NCI-H774 (cell line): ENCODE data around the gene PRG3.
"Not testable (repeated sequence)": the region's sequence is repeated elsewhere in the genome, so short reads cannot be mapped to it uniquely, and the experiment has no call there.

Experiments
- DNase-seq: peaks from one replicate; lab custom pipeline; 2025; lab: John Stamatoyannopoulos, UW

Gene PRG3

DNA sequence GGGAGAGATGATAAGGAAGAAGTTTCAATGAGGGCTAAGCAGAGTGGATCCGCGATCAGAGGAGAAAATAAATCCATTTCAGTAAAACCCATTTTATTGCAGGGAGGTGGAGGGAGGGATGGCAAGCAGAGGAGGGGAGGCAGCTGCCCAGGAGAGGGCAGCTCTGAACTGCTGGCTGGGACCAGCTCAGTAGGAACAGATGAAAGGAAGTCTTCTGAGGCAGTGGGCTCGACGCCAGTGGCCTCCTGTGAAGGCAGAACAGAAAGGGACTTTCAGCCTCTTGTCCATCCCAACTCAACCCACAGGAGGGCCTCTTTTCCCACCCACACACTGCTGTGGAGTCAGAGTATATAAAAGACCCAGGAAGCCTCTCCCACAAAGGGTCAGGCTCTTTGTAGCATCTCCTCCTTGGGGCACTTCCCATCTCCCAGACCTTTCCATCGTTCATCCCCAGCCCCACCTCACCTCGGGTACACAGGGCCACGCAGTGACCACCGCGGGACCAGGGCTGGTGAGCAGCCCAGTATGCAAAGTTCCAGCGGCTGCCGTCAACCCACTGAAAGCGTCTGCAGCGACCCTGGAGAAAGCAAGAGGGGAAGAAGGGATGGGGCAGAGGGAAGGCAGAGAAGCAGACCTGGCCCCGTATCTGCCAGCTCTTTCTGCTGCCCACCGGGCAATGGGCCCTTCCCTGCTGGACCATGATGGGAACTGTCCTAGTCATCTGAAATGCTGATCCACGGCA lies 6.5 kb upstream of the PRG3 start:
- no peak for DNase-seq

DNA sequence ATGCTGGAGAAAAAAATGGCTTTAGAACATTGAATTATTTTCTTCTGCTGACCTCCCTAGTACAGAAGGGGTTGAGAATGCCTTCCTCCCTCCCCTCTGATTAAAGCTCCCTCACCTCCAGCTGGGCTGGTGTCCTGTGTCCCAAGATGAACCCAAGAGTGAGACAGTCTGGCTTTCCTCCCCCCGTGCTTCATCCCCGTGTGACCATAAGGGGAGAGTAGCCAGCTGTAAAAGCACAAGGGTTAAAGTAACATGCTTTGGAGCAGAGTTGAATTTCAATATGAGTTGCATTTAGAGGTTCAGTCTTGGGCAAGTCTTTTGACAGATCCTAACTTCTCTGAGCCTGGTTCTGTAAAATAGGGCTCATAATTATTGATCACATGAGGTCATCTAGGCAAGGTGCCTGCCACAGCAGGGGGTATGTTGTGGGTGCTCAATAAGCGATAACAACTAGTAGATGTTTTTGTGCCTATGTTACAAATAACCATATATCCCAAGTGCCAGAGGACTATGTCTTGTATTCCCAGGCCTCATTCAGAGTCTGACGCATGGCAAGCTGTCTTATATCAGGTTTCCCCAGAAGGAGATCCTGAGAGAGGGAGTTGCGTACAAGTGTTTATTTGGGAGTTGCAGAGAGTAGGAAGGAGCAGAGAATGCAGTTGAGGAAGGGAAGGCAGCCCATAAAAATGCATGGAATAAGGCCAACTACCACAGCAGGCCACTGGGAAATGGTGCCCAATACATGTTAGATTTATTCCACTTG lies 5.4 kb upstream of the PRG3 start:
- DNase-seq = no peak

DNA sequence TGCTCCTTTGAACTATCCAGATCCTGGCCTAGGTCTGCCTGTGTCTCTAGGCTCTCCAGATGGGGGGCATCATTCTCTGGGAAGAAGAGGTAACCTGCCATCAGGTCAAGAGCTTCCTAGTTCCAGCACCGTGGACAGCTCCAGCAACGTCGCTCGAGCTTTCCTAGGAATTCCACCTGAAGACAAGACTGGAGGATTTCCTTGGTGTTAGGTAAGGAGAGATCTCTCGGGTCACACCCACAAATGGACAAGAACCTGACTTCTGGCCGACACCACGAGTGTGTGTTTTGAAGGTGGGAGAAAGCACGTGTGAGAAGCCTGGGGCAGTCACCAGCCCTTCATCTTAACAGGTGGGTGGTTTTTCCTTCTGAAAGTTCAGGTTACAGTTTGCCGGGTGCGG lies 1.2 kb downstream of the PRG3 start:
- DNase-seq = no peak

DNA sequence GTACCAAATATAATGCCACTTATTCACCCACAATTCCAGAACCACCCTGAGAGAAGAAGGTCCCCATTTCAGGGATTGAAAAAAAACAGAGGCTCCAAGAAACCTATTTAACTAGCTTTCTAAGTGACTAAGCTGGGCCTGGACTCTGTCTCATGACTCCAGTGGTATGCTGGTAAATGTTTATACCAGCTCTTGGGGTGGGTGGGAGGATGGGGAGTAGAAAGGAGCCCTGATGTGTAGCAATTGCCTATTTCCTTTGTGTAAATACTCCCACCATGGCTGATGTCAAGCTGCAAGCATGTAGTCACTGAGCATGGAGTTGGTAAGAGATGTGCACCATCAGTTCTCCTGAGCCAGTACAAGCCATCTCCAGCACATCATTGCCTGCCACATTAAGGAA lies 2.8 kb downstream of the PRG3 start:
- DNase-seq = no peak

DNA sequence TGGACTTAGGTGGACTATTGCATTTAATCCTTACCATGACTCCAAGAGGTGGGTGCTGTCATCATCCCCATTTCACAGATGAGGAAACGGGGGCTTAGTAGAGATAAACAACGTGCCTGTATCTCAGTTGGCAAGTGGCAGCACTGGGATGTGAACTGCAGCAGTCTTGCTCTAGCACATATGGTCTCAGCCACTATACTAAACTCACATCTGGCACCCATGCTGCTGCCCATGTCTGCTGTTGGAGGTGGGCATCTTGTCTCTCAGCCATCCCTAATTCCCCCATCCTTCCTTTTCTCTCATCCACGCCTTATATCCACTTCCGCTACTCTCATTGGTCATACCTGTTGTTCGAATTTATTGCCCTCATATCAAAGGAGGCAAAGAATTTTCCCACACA lies 3.8 kb downstream of the PRG3 start:
- no peak for DNase-seq

DNA sequence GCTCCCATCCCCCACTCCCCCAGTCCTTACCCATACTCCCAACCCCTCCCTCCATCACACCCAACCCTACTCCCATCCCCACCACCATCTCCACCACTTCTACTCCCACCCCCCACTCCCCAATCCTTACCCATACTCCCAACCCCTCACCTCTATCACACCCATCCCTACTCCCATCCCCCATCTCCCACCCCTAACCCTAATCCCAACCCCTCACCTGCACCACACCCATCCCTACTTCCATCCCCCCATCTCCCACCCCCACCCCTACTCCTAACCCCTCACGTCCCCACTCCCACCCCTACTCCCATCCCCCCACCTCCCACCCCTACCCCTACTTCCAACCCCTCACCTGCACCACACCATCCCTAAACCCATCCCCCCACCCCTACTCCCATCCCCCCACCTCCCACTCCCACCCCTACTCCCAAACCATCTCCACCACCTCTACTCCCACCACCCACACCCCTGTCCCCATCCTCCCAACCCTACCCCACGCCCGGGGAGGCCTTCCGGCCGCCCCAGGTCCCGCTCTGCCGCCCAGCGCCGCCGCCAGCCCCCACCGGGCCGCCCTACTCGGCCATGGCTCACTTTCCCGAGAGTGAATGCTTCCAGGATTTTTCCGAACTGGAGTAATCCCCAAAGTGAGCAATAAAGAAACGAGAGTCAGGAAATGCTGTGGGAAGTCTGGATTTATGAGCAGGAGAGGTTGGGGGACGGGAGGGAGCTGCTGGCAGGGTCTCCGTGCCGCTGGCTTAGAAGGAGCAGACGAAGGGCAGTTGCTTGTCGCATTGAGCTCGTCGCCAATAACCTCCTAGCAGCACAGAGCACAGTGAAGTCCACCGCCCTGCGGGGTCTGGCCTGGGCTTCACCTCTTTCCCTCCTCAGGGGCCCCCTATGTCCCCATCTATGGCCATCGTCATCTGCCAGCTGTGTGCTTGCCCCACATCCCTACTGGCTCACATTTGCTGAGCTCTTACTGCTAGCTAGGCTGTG lies 4.6 kb downstream of the PRG3 start:
- no peak for DNase-seq

DNA sequence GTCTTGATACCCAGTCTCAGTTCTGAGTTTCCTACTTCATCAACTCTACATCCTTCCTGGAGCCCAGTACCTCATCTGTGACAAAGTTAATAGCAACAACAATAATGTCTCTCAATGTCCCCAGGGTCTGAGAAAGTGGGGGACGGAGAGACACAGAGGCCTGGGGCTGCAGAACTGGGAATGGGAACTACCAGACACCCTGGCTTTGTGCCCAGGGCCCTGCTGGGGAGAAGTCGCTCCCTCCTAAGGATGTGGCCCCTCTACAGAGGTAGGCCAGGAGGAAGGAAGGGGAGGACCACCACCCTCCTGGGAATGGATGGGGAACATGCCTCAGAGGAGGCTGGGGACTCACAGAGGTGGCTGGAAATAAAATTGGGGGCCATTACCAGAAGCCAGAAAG lies 5.5 kb downstream of the PRG3 start:
- DNase-seq = no peak

DNA sequence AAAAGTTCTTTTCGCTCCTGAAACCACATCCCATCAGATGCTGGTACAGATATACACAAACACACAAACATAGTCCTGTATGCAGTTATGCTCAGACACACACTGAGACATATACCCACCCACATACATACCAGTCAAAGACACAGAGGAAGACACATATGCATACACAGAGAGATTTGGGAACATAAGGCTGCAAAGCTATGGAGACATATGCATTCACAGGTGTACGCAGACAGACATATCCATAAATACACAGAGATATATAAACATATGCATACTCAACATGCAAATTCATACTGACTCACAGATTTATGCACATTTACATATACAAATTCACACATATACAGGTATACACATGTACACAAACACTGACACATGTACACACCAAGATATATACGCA lies 6.0 kb downstream of the PRG3 start:
- no peak for DNase-seq

DNA sequence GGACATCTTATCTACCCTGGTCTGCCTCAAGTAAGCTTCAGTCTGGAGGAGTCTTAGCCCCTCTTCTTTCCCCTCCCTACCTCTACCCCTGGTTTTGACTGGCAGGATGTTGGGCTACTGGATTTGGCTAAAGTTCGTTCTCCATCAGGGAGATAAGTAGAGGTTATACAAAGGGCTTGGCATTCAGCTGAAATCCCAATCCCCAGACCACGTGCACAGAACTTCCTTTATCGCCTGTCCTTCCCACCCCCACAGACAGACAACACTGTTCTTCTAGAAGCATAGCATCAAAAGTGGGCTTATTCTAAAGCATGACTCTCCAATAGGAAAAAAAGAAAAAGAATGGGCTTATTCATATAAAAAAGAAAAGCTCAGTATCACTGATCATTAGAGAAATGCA lies 7.8 kb downstream of the PRG3 start:
- DNase-seq = no peak

DNA sequence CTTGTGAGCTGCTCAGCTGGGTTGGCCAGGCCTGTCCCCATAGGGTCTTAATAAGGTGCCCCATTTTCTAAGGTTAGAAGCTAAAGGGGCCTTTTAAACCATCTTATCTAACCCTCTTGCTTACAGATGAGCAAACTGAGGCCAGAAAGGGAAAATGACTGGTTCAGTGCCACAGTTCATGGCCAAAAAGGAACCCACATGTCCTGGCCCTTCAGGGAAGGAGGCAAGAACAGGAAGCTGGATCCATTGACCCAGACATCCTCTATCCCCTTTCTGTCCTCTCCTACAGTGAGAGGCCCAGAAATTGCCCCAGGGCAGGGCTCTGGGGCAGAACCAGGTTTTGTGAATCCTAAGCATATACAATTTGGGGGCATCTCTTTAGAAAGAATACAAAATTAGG lies 10.0 kb downstream of the PRG3 start:
- no peak for DNase-seq

DNA sequence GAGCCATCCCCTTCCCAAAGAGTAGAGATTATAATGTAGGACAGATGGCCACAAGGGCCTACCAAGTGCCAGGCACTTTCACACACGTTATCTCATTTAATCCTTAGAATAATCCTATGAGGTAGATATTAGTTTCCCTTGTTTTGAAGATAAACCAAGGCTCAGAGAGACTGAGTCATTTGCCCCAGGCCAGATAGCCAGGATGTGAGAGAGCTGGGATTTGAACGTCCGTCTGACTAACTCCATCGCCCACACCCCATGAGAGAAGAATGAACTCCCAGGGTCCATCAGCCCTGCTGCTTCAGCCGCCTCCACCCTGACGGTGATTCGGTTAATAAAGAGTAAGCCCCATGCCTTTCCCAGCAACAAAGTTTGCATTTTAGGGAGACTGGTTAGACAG lies 10.7 kb downstream of the PRG3 start:
- no peak for DNase-seq

DNA sequence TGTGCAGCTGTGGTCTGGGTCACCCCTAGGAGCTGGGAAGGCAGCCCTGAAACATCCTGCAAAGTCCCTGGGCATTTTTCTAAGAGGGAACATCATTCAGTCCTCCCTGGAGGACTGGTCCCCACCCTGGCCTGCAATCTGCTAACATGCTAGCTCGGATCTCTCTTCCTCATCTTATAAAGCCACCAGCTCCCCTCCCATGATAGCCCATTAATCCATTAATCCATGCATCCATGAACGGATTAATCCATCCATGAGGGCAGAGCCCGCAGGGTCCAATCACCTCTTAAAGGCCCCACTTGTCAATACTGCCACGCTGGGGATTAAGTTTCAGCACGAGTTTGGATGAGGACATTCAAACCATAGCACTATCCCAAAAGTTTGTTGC lies 12.1 kb downstream of the PRG3 start:
- no peak for DNase-seq

DNA sequence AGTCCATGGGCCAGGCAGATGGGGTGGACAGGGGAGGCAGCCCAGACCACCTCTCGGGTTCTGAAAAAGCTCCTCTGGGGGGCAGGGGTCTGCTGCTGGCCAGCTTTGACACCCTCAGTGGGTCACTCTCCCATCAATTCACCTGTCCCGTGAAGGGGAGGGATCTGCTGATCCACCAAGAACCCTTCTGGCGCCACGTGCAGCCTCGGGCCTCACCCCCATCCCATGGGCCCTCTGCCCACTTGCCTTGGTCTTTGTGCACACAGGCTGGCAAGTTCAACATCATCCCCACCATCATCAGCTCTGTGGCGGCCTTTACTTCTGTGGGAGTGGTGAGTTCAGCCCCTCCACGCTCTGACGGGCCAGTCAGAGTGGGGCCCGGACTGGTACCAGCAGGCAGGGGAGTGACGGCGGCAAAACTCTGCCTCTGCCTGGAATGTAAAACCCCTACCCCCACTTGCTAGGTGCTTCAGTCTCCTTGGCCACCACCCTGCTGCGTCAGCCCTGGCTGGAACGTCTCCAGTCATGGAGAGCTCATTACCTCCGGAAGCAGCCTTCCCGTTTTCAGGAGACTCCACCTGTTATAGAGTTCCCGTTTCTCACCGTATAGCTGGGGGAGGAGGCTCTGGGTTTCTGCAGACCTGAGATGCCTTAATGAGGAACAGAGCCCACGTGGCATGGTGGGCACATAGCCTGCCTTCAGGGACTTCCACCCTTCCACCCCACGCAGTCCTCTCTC lies 12.7 kb downstream of the PRG3 start:
- DNase-seq = peak; percentile 2

DNA sequence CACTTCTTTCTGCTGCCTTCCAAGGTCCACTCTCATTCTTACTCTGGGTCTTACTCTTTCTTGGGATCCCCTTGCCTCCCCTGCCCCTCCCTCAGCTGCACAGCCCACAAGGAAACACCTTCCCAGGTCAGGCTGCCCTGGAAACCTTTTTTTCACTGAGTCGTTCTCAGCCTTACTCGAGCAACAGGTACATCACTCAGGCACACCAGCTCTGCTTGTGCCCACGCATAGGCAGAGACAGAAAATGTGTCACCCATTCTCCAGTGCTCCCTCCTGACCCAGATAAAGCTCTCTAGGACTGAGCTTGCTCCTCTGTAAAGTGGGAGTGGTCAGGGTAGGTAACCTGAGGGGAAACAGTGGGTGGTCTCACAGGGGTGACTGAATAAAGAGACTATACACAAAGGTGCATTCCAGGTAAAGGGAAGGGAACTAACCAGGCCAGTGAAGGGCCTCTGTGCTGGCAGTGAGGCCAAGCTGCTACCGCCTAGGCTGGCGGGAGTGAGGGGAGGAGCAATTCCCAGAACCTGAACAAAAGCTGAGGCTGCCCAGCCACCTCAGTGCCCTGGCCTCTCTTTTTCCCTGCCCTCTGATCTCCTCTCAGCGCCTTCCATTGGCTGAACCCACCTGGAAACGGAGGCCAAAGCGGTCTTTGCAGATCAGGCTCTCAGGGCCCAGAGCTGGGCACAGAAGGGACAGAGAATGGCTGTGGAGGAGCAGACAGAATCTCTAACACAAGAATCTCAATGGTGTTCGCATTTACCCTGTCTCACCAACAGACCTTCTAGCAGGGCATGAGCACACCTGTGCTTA lies 15.9 kb downstream of the PRG3 start:
- no peak for DNase-seq

DNA sequence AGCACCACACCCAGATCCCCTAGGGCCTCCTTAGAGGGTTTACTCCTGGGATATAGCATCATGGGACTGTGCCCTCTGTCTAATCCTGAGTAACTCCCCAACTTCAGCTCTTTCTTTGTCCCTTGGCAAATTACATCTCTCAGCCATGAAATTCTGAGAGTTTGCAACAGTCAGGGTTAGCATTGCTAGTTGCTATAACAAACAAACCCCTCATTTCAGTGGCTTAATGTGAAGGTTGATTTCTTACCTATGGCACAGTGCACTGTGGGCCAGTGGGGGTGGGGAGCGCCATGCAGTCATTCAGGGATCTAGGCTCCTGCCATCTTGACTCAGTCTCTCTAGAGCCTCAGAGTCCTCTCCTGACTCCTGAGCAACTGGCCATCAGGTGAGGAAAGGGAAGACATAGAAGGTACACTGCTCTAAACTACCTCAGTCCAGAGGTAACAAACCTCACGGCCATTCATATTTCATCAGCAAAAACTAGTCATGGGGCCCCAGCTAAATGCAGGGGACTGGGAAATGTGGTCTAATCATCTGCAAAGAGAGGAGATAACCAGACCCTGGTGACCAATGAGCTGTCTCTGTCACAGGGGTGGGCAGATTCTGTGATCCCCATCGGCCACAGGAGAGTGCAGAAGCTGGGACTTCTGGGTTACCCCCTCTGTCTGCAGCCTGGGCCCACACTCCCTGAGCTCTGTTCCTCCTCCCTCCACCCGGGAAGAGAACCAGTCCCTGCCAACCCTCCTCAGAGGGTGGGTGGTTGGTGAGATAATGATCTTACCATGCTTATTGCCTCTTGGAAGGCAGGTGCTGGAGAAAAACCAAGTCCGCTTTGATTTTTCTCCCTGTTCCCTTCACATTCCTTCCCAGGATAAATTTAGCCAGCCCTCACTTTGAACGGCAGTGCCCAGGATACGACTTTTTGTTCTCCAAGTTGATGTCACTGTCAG lies 17.5 kb downstream of the PRG3 start:
- no peak for DNase-seq

DNA sequence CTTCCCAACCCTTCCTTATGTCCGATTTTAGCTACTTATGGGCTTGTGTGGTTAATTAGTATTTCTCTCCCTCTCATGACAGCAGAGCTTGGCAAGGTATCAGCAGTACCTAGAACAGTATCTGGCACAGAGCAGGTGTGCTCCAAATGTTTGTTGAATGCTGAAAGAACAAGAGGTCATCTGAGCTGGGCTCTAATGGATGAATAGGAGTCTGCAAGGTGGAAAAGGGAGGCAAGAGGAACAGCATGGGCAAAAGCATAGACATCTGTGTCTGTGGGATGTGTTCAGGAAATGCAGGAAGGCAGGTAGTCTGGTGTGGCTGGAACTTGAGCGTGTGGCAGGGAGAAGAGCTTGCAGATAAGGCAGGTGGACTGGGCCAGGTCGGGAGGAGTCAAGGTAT lies 19.0 kb downstream of the PRG3 start:
- DNase-seq = no peak

DNA sequence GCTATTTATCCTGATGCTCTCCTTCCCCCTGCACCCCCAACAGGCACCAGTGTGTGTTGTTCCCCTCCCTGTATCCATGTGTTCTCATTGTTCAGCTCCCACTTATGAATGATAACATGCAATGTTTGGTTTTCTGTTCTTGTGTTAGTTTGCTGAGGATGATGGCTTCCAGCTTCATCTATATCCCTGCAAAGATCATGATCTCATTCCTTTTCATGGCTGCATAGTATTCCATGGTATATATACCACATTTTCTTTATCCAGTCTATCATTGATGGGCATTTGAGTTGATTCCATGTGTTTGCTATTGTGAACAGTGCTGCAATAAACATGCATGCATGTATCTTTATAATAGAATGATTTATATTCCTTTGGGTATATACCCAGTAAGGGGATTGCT lies 19.5 kb downstream of the PRG3 start:
- not testable (repeated sequence) for DNase-seq

DNA sequence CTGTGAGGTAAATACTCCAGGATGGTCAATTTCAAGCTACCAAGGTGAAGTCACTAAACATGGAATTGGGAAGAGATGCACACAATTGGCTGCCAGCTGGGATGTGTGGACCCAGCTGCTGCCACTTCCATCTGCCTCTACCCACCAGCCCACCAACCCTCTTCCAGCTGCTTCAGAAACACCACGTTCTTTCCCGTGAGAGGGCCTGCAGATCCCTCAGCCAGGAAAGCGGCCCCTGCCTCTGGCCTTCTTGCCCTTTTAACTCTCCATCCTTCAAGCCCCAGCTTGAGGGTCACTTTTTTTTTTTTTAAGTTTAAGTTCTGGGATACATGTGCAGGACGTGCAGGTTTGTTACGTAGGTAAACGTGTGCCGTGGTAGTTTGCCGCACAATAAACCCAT lies 20.0 kb downstream of the PRG3 start:
- no peak for DNase-seq

DNA sequence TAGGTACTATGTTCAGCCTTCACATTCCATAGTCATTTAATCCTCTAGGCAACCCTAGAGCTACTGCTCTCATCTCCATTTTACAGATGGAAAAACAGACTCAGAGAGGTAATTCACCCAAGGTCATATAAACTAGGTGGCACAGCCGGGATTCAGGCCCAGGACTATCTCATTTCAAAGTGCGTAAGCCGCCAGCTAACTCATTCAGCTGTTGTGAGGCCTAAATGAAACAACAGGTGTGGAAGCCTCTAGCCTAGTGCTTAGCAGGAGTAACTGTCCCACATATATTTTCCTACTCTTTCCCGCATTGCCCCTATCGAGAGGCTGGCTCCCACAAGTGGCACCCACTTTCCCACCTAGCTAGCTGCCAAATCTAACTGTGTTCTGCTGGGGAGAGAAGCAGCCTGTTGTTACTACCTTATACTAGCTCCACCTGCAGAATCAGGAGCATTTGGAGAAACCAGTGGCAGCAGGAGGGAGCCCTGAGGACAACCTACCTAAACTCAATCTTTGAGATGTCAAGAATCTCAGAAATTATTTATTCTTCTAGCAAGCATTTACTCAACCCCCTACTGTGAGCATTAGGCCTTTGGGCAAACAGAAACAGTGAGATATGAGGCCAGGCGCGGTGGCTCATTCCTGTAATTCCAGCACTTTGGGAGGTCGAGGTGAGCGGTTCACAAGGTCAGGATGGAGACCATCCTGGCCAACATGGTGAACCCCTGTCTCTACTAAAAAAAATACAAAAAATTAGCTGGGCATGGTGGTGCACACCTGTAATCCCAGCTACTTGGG lies 20.9 kb downstream of the PRG3 start:
- no peak for DNase-seq
